HG03520 (cell line): ENCODE results near the gene SEPTIN10.
"Not testable (repeated sequence)": the region's sequence is repeated elsewhere in the genome, so short reads cannot be mapped to it uniquely, and the experiment has no call there.

Experiments used
- ATAC-seq: cut with Tn5 transposase; IDR thresholded peaks from one replicate; pipeline ENCODE4 v1.9.1; 2021; ENCODE audit warnings: mild to moderate bottlenecking, moderate library complexity; ENCODE audit not compliant: unreplicated experiment

Gene SEPTIN10

DNA sequence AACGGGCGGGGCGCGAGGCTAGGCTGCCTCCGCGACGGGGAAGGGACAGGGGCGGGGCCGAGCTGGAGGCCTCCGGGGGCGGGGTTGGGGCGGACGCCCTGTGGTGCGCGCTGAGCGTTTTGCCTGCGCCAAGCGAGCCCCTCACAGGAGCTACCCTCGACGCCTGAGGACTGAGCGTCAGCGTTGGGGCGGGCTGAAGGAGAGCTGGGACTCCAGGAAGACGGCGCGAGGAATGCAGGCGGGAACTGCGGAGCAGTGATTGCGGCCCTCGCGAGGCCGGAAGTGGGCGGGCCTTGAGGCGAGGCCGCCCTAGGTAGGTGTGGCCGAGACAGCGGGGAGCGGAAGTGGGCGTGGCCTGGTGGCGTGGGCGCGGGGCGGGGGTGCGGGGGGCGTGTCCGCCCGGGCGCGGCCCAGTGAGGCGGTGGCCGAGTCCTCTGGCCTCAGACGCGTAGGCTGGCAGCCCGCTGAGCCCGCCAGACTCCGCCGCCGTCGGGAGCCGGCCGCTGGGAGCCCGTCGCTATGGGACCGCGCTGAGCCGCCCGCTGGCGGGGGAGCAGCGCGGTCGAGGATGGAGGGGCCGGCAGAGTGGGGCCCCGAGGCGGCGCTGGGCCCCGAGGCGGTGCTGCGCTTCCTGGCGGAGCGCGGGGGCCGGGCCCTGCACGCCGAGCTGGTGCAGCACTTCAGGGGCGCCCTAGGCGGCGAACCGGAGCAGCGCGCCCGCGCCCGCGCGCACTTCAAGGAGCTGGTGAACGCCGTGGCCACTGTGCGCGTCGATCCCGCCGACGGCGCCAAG lies at the start of gene SEPTIN10, which contains the start of gene SOWAHC:
Gene SEPTIN10, minus strand, starts transcription at position 45 of the 793 bp plus-strand sequence. CDS start 139 bp downstream, outside the sequence.
Gene SOWAHC, plus strand, starts transcription at position 443 of the 793 bp plus-strand sequence. Its CDS starts 126 bp downstream, at position 569.
- ATAC-seq: peak; percentile 76

DNA sequence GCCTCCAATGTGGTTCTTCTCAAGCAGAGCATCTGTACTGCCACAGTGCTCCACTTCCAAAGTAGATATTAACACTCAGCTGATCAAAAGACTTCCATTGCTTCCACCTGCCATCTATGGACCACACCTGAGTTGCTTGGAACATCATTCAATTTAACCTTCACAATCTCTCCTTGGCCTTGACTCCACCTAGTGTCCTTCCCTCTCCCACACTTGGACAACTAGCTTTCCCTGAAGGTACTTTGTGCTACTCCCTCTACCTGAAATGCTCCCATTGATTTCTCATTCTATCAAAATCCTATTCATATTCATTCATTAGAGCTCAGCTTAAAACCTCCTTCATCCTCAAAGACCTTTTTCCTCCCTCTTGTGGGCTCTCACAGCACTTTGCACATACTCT lies 49.1 kb upstream of the SEPTIN10 start:
- ATAC-seq: no peak

DNA sequence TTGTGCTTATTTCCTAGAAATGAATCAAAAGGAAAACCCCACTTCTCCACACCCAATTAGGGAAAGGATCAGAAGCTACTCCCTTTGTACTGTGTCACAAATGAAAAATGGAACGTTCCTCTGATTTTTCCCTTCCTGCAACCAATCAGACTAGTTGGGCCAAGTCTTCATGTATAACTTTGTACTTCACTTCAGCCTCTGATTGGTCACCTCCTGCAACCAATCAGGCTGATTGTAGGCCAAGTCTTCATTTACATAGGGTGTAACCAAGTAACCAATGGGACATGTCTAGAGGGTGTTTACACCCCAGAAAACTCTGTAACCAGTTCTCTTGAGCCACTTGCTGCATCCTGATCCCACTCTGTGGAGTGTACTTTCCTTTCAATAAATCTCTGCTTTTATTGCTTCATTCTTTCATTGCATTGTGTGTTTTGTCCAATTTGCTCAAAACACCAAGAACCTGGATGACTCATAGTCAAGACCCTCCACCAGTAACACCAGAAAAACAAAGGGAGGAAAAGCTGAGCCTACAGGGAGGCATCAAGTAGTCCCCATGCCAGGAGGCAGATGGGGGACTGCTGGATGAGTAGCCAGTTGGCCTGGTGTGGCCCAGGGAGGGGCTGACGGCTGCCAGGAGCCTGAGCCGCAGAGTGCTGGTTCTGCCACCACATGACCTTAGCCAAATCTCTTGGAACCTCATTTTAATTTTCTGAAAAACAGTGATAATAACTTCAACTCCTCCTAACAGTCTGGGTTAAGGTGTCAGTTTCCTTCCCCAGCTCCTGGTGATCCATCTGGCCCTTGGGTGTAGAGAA lies 46.5 kb upstream of the SEPTIN10 start:
- ATAC-seq: no peak

DNA sequence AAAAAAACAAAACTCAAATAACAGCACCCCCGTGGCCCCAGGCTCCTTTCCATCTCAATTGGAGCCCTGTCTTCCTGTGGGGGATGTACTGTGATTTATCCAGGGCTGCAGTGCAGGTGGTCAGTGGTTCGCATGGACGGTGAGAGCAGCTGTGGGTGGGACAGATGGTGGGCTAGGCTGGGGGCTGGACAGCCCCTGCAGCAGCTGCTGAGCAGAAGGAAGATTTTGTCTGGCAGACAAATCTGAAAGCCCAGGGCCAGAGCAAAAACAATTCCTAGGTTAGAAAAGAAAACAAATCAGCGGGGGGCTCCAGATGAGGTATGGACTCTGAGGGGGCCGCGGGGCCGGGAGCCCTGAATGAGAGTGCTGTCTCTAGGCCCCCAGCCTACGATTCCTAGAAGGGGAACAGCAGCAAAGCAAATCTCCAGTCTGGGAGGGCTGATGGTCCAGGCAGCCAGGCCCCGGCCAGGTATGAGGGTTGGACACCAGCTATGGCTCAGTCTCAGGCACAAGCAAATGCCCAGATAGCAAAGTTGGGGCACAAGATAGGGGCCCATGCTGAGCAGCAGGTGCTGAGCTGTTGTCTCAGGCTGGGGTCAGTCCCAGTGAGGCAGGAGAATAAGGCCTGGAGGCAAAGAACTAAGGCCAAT lies 45.8 kb upstream of the SEPTIN10 start:
- no peak for ATAC-seq

DNA sequence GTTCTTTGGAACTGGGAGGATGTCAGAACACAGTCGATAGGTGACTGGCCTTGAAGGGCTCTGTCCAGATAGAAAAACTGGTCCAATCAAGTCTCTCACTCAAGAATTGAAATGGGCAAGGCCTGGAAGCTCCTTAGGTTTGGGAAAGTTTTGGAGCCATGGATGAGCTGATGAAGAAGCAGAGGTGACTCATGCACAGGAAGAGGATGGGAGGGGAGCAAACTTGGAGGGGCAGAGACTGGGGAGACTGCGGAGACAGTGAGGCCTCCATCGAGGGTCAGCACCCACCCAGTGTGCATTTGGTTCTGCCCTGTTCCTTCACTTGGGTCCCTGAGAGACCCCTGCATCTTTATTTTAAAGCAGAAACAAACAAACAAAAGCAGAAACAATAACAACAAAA lies 41.5 kb upstream of the SEPTIN10 start:
- ATAC-seq: no peak

DNA sequence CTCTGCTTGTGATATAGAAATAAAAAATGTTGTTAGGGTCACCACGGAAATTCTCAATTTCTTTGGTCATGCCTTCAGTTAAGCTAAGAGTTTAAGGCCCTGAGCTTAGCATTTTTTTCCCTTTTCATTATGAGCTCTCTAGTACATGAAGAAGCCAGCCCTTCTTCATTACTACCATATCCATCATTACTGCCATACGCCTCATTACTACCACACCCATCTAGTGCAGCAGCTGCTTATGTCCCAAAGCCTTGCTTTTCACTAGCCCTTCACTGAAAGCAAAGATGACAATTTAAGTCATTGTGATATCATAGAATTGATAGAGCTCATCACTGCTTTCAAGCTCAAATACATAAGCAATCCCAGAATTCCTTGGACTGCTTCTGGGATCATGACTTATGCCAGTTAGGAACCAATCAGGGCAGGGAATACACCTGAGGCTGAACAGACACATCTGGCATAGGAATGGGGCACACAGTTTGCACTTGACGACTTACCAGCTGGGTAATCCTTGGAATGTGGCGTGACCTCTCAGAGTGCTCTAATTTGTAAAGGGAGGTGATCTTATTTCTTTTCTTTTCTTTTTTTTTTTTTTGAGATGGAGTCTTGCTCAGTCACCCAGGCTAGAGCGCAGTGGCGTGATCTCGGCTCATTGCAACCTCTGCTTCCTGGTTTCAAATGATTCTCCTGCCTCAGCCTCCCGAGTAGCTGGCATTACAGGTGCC lies 40.7 kb upstream of the SEPTIN10 start:
- ATAC-seq: no peak

DNA sequence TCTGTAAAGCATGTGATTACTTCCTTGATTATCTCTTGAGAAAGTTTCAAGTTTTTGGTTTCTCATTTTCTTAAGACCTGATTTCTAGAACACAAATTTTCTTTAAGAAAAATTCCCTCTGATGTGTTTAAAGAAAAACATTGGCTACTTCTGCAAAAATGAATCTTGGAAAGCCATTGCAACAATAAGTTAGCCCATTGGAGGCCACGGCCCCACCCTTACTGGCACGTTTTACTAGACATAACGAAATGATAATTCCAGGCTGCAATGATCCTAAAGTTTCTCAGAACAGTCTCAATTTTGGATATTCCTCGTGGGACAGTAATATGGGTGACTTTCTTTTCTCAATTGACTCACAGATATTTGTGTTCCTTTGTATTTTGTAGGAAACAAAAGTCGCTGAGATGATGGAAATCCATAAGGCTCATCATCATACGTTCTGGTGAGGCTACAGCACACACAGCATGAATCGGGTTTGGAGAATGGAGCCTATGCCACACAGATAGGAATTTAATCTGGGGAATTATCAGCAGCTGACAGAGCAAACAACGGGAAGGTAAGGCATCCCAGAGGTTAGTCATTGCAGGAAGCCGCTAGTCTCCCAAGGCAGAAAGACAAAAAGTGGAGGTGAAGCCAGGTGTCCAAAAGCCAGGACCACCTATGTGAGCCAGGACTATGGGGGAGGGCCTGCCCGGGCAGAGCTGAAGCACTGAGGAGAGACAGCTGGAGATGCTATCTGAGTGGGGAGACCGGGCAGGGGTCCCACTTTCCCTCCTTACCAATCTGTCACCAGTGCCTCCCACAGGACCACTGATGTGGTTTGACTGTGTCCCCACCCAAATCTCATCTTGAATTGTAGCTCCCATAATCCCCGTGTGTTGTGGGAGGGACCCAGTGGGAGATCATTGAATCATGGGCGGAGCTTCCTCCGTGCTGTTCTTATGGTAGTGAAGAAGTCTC lies 36.2 kb upstream of the SEPTIN10 start:
- no peak for ATAC-seq

DNA sequence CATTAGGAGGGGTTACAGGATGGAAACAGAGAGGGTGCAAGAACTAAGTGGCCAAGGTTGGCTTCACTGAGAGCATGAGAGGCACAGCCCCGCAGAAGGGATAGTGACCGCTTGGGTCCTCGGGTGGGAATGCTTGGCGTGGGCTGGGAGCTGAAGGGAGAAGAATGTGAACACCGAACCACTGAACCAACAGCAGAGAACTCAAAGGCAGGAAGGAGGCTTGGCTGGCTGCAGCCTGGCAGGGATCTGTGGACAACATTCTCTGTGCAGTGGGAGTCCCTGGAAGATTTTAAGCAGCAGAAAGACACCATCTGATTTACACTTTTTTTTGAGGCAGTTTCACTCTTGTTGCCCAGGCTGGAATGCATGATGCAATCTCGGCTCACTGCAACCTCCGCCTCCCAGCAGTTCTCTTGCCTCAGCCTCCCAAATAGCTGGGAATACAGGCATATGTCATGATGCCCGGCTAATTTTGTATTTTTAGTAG lies 34.3 kb upstream of the SEPTIN10 start:
- ATAC-seq: no peak

DNA sequence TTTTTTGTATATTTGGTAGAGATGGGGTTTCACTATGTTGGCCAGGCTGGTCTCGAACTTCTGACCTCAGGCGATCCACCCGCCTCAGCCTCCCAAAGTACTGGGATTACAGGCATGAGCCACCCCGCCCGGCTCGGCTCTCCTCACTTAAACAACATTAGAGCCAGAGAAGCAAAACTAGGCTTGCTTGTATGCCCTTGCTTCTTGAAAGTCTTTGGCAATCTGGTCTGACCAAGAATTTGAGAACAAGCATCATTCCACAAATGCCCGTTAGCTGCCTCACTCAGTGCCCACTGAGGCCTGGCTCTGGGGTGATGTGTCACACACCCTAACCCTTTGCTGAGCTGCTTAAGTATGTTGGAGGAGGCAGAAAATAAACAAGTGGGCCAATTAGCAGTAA lies 33.9 kb upstream of the SEPTIN10 start:
- ATAC-seq: no peak

DNA sequence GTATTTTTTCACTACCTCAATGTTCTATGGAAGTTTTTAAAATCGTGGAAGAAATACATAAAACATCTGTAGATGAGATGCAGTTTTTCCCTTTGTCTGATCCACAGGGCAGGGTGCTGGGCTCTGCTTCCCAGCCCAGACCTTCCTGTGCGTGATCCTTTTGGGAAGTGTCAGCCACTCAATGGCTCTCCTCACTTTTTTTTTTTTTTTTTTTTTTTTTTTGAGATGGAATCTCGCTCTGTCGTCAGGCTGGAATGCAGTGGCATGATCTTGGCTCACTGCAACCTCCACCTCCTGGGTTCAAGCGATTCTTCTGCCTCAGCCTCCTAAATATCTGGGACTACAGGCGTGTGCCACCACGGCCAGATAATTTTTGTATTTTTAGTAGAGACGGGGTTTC lies 33.2 kb upstream of the SEPTIN10 start:
- ATAC-seq: no peak

DNA sequence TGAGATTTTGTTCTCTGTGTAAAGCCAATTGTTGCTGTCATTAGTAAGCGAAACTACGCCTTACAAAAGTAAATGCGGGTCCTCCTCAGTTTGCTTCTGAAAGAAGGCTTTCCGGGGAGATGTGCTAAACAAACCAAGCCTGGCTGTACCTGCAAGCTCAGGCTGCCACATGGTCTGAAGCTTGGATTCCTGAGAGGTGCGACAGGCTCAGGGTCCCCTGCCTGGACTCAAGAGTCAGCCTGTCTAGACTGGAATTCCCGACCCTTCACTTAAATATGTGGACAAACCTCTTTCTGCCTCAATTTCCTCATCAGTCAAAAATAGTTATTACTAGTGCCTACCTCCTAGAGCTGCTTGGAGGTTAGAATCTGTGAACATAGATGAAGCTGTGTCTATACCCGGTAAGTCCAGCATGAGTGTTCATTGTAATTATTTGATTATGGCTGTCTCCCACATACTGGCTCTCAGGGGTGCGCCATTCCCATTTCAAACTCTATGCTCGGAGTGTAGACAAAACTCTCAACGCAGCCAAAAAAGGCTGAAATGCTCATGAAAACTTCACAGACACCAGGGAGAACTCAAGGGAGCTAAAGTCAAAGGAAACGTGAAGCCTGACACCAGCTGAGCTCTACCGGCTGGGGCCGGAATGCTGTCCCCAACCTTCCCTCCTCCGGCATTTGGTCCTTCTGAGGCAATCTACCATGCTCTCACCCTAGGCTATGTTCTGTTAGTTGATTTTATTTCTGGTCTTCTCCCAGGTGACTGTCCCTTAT lies 31.8 kb upstream of the SEPTIN10 start:
- no peak for ATAC-seq

DNA sequence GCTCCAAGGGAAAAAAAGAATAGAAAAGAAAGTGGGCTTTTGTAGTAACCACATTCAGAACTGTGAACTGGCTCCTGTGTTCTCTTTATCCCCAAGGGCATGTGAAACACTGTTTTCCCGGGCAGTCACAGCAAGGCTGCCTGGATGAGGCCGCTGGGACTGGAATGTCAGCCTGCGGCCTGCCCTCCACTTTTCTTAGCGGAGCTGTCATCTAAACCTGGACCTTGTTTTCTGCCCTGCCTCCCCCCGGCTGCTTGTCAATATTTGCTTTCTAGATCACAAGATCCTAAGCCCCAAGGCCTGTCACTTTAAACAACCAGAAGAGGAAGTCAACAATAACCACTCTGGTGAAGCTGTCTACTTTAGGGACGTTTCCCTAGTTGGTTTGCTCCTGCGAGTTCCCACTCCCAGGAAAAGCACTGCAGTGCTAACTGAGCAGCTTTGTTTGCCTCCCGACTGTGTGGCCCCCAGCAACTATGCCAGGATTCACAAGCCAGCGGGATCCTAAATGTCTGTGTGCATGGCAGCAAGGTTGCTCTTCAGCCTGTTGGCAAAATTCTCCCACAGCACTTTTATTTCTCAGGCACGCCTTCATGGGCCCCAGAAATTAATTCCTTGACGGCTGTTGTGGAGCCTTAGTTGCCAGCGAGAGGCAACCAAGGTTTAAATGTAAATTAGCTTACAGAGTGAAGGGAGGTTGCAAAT lies 31.0 kb upstream of the SEPTIN10 start:
- no peak for ATAC-seq

DNA sequence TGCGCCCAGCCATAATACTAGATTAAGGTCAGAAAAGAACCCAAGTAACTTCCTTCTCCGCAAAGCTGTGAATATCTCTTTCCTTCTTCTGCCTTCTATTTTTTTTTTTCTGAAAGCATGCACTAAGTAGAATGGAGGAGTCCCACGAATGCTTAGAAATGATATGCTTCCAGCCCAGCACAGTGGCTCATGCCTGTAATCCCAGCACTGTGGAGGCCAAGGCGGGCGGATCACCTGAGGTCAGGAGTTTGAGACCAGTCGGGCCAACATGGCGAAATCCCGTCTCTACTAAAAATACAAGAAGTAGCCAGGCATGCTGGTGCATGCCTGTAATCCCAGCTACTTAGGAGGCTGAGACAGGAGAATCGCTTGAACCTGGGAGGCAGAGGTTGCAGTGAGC lies 26.2 kb upstream of the SEPTIN10 start:
- ATAC-seq: not testable (repeated sequence)

DNA sequence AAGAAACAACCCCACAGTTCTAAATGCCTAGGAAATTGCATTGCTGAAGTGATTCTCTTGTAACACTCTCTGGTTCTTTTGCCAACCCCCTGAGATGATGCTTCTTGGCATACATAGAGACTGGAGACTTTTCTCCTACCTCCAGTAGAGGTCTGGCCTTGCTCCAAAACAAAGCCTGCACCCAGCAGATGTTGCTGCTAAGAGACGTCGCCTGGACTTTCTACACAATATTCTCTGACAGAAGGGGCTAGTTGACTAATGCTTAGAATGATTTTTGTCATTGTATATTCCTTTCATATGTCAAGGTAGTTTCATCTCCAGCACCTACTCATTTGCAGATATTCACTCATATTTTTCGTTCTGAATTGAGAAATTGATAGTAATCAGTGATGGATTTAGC lies 25.0 kb upstream of the SEPTIN10 start:
- ATAC-seq: no peak

DNA sequence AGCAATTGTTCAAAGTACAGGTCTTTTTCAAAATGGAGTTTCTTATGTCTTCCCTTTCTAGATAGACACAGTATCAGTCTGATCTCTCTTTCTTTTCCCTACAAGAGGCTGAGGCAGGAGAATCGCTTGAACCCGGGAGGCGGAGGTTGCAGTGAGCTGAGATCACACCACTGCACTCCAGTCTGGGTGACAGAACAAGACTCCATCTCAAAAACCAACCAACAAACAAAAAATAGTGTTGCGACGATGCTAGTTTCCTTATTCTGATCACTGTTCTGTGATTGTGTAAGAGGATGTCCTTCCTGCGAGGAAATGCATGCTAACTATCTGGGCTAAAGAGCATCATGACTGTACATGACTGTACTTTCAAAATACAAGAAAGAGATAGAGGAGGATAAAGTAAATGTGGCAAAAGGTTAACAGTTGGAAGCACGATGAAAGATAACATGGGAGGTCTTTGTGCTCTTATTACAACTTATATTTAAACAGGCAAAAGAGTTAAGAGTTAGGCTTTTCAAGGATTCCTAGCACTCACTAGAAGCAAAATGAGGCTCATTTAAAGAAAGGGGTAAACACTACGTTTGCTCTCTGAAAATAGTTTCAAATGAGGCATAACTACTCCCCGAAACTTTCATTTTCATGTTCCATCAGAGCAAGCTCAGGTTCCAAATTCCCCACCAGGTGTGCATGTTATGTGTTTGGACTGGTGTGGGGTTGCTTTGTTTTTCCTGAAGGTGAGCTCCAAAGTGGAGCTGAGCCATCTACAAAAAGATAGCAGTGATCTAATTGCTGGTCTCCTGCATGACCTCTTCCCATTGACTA lies 24.2 kb upstream of the SEPTIN10 start:
- peak; percentile 84 for ATAC-seq

DNA sequence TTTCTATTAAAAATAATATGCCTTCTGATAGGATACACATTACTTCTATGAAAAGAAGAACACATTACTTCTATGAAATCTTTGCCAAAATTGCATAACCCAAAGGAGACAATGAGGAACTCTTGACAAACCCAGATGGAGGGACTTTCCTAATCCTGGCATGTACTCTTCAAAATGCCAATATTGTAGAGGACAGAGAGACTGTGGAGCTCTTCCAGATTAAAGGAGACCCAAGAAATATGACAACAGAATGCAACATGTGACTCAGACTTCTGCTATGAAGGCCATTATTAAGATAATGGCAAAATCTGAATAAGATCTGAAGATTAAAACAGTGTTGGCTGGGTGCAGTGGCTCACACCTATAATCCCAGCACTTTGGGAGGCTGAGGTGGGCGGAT lies 22.6 kb upstream of the SEPTIN10 start:
- ATAC-seq: no peak
